Upper lobe of left lung (tissue), 4 donors: ENCODE measurements around the gene SNTG2.

Source experiments
- POLR2A ChIP-seq, 4 donors: fragments of 450-650 bp; IDR thresholded peaks; one replicate each; pipeline ENCODE4 v1.5.1; 2016 to 2017; ENCODE audit warnings: antibody characterized with exemption in 4 of 4, mild to moderate bottlenecking in 2 of 4
- POLR2AphosphoS5 ChIP-seq, 2 donors: sonication (generic); formaldehyde crosslinking; IDR thresholded peaks; one replicate each; pipeline ENCODE4 v1.5.1; 2017; ENCODE audit warnings: antibody characterized with exemption in 2 of 2
- TF ChIP-seq, protein P1 (sequence below), 6 experiments: fragments of 450-650 bp in 4 of 6; fragments of 200-600 bp in 2 of 6; sonication (generic) in 2 of 6; IDR thresholded peaks; one replicate each; pipeline ENCODE4 v1.5.1; 2016 to 2019; ENCODE audit warnings: antibody characterized with exemption in 6 of 6

DNA sequence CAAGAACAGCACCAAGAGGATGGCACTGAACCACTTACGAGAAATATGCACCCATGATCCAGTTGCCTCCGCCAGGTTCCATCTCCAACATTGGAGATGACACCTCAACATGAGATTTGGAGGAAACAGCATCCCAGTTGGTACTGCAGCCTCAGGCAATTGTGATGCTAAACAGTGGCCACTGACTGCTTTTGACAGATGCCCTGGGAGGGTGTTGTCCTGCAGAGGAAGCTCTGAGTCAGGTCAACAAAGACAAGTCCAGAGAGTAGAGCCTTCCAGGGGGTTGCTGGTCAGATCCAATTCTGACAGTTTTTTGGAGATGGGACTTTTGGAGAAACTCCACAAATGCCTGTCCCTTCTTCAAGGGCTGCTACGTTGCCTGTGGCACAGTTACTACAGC is 82.4 kb downstream of the SNTG2 start:
- TF ChIP-seq POLR2AphosphoS5 (IDR thresholded peaks at IDR 0.05) (no peak), POLR2A (IDR thresholded peaks at IDR 0.05) (no peak)
- TF ChIP-seq, protein P1, sequence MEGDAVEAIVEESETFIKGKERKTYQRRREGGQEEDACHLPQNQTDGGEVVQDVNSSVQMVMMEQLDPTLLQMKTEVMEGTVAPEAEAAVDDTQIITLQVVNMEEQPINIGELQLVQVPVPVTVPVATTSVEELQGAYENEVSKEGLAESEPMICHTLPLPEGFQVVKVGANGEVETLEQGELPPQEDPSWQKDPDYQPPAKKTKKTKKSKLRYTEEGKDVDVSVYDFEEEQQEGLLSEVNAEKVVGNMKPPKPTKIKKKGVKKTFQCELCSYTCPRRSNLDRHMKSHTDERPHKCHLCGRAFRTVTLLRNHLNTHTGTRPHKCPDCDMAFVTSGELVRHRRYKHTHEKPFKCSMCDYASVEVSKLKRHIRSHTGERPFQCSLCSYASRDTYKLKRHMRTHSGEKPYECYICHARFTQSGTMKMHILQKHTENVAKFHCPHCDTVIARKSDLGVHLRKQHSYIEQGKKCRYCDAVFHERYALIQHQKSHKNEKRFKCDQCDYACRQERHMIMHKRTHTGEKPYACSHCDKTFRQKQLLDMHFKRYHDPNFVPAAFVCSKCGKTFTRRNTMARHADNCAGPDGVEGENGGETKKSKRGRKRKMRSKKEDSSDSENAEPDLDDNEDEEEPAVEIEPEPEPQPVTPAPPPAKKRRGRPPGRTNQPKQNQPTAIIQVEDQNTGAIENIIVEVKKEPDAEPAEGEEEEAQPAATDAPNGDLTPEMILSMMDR (IDR thresholded peaks at IDR 0.05) = no peak
